Left renal pelvis (tissue), 4 donors: Measurements from ENCODE around the gene OSBPL2. TPM values are rescaled to one million over a fixed set of nuclear protein-coding genes. Genes with fewer than 3 reads are reported as not detected.

ENCODE experiments used
- DNase-seq, 4 donors: peaks; one replicate each; pipeline ENCODE4 v3.0.0-alpha.2; 2013; ENCODE audit warnings: low read depth in 4 of 4, low spot score in 3 of 4
- polyA plus RNA-seq, 4 donors: library from polyadenylated mRNA; unstranded; fragments of 120-200 nt; gene quantifications; one replicate each; pipeline ENCODE4 v1.2.1, GENCODE V29; 2013; ENCODE audit not compliant: insufficient read length in 4 of 4

OSBPL2 gene
- polyA plus RNA-seq, 4 donors = 23.5 to 44.3 (median 34.3) TPM

- no peak for DNase-seq
Measured at GRCh38 chr20:62277253-62277652, 38.9 kb downstream of the OSBPL2 start.

DNA sequence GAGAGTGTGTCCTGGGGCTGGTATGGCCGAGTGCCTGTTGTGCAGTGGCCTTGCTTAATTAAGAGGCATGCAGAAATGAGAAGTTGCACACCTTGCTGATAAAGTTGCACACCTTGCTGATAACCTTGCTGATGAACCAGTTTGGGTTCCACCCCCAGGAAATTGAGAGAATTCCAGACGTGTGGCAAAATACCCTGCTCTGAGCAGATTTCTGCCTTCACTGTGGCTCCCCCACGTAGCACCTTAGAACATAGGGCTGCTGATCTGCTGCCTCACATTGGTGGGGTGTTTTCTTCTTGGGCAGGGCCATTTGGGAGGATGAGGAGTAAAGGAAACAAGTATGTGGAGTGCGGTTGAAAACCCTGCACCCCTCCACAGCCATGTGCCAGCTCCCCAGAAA is 42.0 kb downstream of the OSBPL2 start:
- no peak for DNase-seq

GRCh38 chr20:62281161-62281933 is 43.0 kb downstream of the OSBPL2 start:
- no peak for DNase-seq

- no peak for DNase-seq
Measured at GRCh38 chr20:62282103-62282502, 43.8 kb downstream of the OSBPL2 start.

DNA sequence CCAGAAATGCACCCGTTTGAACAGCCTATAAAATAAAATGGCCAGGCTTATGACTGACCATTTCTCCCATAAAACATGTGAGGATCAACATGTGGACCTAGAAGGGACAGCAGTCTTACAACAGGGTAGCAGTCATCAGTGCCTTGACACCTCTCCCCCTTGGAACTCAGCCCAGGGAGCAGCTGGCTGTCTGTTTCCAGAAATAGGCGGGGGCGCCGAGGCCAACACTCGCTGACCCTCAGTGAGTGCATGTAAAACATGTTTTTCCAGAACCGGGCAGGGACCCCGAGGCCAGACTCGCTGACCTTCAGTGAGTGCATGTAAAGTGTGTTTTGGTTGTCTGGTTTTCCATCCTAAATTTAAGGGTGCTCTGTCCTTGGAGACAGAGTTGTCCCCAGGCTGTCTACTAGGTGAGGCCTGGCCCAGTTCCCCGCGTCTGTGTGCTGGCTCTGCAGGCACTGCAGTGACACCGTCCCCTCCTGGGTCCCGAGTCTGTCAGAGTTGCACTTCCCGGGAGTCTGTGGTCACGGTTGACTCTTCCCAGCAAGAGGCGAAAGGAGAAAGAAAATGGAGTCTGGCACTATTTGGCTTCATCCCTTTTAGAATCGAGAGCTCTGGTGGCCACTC is 44.7 kb downstream of the OSBPL2 start:
- no peak for DNase-seq

DNA sequence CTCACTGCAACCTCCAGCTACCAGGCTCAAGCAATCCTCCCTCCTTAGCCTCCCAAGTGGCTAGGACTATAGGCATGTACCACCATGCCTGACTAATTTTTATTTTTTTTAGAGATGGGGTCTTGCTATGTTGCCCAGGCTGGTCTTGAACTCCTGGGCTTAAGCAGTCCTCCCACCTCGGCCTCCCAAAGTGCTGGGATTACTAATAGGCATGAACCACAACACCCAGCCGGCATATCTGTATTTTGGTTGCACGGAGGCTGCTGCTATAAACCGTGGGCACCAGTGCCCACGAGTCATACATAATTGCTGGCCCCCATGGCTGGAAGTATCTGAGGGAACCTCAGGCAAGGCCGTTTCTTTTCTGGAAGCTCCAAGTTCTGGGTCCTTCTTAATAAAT is 46.1 kb downstream of the OSBPL2 start:
- DNase-seq = no peak

DNA sequence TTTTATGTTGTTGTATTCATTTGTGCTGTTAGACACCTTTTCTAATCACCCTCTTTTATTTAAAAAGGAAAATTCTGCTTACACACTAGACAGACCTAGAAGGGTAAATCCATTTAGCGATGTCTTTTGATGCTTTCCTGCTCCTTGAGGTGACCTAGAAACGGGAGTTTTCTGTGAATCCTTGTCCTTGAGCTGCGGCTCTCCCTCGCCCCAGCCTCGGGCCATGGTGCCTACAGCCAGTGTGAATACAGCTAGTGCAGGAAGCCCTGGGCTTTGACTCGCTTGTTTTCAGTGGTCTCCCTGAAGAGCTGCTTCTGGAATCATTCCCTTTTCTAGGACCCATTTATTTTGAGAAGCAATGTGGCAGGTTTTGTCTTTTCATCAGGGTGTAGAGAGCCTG is 46.8 kb downstream of the OSBPL2 start:
- no peak for DNase-seq

DNA sequence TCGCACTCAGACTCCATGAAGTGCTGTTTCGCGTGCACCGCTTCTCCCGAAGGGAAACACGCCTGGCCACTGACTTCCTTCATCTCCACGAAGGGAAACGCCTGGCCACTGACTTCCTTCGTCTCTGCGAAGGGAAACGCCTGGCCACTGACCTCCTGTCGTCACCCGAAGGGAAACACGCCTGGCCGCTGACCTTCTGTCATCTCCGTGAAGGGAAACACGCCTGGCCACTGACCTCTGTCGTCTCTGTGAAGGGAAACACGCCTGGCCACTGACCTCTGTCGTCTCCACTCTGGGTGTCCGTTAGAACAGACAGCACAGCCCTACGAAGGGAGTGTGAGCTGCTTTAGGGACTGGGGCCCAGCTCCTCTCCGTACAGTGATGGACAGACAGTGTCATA is 47.4 kb downstream of the OSBPL2 start:
- no peak for DNase-seq

- DNase-seq = no peak
Measured at GRCh38 chr20:62286493-62287064, 48.3 kb downstream of the OSBPL2 start.

- no peak for DNase-seq
Measured at GRCh38 chr20:62287129-62287528, 48.8 kb downstream of the OSBPL2 start.

DNA sequence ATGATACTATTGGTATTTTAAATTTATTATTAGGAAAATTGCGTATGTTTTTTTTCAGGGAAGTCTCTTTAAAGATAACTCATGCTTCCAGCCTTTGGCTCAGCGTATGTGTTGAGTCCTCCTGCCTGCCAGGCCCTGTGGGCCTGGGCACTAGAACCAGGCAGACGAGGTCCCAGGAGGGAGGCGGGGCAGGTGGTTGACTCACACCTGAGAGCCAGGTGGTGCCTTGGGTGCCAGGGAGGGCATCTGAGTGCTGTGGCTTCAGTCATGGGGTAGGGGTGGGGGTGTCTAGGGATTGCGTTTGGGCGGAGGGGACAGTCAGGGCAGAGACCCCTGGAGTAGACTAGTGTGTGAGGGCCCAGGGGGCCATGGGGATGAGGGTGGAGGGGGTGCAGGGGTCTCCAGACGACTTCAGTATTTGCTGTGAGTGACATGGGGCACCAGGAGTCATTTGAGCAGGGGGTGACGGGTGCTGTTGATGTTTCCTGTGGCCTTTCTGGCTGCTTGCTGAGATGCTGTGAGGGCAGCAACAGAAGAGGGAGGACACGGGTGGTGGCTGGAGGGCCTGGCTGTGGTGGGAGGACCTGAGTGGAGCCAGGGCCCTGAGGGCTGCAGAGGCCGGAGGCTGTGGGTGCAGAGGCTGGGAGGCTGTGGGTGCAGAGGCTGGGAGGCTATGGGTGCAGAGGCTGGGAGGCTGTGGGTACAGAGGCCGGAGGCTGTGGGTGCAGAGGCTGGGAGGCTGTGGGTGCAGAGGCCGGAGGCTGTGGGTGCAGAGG is 49.6 kb downstream of the OSBPL2 start:
- no peak for DNase-seq

DNA sequence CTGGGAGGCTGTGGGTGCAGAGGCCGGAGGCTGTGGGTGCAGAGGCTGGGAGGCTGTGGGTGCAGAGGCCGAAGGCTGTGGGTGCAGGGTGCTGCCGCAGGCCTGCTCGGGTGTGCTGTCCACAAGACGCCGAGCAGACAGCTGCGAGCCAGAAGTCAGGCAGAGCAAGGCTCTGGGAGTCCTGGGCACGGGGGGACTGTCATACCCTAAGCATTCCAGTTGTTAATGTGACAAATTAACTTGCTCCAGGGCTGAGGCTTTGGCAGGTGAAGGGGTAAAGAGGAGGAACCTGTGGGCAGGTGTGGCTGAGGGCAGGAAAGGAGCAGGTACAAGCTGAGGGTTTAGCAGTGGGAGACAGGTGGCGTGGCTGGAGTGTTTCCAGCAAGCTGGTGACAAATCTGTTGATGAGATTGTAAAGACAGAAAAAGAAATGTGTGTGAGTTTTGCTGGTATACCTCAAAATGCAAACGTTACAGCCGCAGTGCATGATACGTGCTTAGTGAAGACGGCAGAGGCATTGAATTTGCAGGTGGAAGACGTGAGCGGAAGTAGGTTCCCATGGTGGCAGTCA is 50.3 kb downstream of the OSBPL2 start:
- no peak for DNase-seq

DNA sequence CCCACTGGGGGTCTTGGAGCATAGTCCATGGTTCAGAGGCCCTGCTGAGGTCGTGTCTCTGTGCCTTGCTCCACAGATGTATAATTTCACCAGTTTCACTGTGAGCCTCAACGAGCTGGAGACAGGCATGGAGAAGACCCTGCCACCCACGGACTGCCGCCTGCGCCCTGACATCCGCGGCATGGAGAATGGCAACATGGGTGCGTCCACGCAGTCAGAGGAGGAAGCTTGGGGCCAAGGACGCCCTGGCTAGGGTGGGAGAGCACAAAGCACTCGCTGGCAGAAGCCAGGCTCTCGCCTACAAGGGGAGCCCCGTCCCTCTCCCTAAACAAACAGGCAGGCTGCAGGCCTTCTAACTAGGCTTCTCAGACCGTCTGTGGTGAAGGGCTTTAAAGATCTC is 50.8 kb downstream of the OSBPL2 start:
- no peak for DNase-seq

DNA sequence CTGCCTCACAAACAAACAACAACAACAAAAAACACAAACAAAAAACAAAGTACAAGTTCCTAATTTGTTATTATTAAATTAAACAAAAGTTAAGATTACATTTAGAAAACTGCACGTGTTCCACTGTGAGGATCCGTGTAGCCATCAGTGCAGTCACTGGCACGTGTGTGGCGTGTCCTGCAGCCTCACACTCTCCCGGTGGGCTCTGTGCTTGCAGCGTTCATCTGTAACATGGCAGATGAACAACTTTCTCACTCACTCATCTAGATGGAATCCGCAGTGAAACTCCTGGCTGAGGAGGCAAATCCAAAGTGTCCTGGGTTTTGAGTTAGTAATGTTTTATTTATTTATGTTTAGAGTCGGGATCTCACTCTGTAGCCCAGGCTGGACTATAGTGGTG is 51.6 kb downstream of the OSBPL2 start:
- DNase-seq = no peak

GRCh38 chr20:62291251-62292066 is 53.1 kb downstream of the OSBPL2 start:
- no peak for DNase-seq

- no peak for DNase-seq
Measured at GRCh38 chr20:62292108-62292507, 53.8 kb downstream of the OSBPL2 start.

DNA sequence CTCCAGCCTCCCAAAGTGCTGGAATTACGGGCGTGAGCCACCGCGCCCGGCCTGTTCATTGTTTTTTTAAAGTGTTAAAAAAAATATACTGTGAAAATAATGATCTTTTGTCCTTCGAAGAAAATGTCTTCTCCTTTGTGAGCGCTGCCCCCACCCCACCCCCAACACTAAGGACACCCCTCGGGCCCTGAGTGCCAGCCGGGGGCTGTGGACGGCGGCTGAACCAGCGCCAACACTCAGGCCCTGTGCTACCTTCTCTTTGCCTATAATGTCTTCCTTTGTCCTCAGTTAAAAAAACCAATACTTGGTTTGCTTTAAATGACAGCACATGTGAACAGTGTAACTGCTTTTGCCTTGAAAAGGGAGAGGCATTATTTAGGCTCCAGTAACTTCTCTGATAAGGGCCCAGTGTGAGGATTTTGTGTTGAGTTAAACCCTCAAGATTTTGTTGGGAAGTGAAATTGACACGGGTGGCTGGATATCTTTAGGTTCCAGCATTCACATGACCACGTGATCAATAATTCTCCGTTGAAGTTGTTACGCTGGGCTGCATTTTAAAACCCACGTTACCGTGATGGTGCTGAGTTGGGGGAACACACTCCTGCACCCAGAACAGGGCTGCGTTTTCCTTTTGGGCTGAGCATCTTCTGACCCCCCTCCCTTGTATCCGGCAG is 54.9 kb downstream of the OSBPL2 start:
- DNase-seq = no peak

DNA sequence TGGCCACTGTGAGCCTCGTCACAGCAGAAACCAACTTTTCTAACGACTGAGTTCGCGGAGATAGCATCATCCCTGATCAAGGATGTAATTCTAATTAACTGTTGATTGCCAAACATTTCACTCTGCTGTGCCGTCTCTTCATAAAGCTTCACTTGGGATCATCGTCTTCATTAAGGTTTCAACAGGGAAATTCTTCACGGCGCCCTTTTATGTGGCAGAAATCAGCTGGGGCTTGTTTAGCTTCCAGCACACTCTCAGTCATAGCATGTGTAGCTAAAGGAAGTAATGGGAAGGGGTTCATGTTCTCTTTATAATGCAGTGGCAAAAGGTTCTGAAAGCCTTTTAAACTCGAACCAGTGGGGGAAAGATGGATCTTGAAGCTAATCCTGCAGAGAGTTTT is 55.6 kb downstream of the OSBPL2 start:
- DNase-seq = no peak

DNA sequence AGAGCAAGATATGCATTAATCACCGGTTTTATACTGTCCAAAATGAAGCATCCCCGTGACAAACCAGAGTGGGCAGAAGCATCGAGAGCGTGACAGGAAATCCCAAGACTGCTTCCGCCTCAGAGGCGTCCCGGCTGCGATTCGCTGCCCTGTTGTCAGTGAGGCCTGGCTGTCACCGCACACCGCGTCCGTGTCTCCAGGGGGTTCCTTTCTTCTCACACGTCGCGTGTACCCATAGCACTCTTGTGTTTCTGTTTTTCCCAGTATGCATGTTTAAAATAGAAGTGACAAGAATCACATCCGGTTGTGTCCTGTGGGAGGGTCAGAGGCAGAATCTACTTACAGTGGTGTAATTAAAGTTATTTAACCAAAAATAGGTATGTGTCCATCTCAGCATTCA is 56.2 kb downstream of the OSBPL2 start:
- no peak for DNase-seq
